GM19324 (cell line): ENCODE data around the gene RGS19.
"Not testable (repeated sequence)": the region's sequence is repeated elsewhere in the genome, so short reads cannot be mapped to it uniquely, and the experiment has no call there.

Experiments used
- ATAC-seq: cut with Tn5 transposase; IDR thresholded peaks from one replicate; pipeline ENCODE4 v1.9.1; 2021; ENCODE audit warnings: mild to moderate bottlenecking, moderate library complexity; ENCODE audit not compliant: unreplicated experiment, low FRiP score

RGS19 gene

DNA sequence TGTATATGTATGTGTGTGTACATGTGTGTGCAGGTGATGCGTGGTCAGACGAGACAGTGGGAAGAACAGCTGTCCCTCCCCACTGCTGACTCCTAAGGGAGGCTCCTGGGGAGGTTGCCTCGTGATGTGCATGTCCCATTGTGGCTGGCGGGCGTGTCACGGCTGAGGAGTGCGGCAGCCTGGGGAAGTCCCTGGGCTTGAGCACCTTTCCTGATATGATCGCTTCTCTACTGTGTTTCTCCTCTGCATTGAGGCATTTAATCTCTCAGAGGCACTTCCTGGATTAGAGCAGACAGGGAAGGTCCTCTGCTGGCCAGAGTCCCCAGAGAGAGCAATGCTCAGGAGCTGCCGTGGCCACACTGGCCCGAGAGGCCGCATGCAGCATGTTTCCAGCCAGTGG lies 16.6 kb upstream of the RGS19 start:
- ATAC-seq = no peak

DNA sequence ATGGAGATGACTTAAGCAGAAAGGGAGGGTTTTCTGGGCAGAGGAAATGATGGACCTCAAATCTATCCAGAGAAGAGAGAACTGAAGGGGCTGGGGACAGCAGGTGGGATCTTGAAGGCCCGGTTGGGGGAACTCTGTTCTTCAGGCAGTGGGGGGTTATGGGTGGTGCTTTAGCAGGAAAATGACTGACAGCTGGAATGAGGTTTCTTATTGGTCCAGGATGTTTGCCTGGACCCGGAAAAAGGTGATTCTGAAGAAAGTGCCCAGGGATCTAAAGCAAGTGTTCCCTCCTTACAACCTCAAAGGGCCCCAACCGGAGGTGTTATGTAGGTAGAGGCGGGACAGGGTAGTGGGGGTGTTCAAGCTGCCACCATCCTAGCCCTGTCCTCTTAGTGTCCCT lies 16.1 kb upstream of the RGS19 start:
- ATAC-seq = no peak

DNA sequence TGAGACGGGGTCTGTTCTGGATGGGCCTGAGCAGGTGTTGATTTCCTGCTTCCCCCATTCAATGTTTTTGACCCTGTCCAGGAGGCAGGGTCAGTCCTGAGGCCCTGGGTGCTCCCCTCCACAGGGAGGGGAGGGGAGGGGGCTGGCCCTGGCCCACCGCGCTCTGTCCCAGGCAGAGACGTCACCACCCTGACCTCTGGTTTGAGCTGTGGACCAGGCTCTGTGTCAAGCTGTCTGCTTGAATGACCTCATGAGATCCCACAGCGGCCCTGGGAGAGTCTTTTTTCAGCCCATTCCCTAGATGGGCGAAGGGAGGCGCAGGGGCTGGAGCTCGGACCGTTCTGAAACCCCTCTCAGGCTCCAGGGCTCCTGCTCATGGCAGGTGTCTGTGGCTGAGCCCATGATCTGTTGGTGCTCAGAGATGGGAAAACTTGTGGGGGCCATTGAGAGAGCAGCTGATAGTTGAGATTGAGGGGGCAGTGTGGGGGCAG lies 13.7 kb upstream of the RGS19 start:
- ATAC-seq = no peak

DNA sequence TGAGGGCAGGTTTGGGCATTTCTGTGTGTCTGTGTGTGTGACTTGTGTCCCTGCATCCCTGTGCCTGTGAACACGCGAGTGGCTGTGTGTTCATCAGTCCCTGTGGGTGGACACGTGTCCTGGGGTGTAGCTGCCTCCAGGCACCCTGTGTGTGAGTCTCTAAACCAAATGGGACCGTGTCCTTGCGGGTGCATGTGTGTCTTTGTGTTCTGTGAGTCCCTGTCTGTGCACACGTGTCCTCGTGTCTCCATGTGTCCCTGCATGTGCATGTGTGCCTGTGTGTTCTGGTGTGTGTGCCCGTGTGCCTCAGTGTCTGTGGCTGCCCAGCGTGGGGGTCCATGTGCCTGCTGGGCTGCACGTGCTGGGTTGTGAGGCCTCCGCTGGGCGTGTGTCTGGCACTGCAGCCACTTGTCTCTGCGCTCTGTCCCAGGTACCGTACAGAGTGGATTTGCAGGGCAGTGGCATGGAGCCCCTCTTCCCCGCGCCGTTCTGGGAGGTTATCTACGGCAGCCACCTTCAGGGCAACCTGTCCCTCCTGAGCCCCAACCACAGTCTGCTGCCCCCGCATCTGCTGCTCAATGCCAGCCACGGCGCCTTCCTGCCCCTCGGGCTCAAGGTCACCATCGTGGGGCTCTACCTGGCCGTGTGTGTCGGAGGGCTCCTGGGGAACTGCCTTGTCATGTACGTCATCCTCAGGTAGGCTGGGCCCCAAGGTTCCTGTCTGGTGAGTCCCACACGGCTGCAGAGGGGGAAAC lies 13.1 kb upstream of the RGS19 start:
- no peak for ATAC-seq

DNA sequence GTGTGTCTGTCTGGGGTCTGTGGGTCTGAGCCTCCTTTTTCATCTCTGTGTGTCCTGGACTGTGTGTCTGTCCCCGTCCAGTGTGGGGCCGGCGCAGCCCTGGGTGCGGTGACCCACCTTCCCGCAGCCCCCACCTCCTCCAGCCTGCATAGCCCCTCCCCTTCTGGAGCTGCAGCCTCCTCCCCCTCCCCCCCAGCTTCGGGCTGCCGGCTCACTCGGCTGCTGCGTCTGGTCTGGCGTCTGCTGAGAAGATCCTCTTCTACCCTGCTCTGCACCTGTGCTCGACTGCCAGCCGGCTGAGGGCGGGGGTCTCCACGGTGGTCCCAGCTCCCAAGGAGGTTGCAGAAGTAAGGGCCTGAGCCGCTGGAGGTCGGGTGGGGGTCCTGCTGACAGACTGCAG lies 12.5 kb upstream of the RGS19 start:
- ATAC-seq = no peak

DNA sequence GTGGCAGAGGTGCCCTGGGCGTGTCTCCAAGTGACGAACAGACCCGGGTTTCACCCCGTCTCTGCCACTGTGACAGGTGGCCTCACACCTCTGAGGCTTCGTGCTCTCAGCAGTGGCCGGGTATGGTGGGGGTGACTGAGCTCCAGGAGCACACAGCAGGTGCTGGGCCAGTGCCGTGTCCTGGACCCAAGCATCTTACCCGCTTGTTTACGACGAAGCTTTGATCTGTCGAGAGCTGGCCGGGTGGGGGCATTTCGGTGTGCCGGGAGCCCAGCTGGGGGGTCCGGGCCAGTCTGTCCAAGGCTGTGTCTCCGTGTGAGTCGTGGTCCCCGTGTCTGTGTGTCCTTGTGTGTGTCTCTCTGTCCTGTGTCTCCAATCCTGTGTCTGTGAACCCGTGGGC lies 12.0 kb upstream of the RGS19 start:
- ATAC-seq = no peak

DNA sequence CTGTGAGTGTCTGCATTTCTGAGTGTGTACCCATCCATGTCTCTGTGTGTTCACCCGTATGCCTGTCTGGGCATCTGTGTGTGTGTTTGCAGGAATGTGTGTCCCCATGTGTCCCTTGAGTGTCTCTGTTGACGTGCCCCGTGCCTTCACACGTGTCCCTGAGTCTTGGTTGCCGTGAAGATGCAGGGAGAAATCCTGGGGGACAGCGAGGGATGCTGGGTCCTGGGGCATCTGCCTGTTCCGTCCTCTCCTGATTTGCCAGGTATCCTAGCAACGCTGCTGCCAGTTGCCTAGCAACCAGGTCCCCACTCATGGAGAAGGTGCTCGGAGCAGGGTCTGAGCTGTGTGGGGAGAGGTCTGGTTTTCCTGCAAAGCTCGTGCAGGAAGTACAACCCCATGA lies 10.8 kb upstream of the RGS19 start:
- no peak for ATAC-seq

- not testable (repeated sequence) for ATAC-seq
These were observed 9.3 kb upstream of the RGS19 start for GRCh38 chr20:64088586-64088985.

GRCh38 chr20:64087226-64087825 lies 8.0 kb upstream of the RGS19 start:
- ATAC-seq = not testable (repeated sequence)

- ATAC-seq = no peak
These were observed 7.5 kb upstream of the RGS19 start for GRCh38 chr20:64086801-64087200.

- ATAC-seq = no peak
These were observed 5.4 kb upstream of the RGS19 start for GRCh38 chr20:64084685-64085152.

DNA sequence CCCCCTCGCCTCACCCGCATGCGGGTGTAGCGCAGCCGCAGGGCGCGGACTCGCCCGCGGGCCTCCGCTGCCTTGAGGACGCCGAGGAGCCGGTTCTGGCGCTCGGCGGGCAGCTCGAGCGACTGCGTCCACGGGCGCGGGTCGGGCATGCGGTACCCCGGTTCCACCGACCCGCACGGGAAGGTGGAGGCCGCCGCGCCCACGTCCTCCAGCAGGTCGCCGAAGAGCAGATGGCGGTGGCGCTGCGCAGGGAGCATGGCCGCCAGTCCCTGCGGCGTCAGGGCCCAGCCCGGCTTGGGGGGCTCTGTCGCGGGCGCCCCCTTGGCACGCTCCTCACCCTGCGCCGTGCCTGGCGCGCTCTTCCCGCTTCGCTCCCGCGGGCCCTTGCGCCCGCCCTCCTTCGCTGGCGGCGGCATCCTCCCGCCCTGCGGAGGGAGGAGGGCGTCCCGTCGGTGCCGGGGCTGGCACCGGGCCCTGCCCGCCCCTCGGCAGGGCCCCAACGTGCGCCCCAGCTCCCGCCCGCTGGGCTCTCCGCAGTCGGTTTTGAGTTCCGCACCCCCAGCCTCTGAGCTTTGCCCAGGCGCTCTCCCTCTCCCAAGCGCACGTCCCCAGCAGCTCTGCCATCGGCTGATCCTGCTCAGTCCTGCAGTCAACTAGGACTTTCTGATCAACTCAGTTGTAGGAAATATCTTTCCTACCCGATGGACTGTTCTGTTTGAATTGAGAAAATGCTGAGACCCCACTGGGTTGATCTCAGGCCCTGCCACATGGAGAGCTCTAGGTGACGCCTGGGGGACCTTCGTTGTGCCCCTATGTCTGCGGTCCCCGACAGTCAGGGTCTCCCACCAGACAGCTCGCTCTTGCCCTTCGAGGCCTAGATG lies 4.7 kb upstream of the RGS19 start, which contains the start of gene LKAAEAR1:
TSS of gene LKAAEAR1 (minus strand) at position 595 of the 881 bp plus-strand sequence. CDS start at position 416, 179 bp downstream.
- ATAC-seq = no peak

DNA sequence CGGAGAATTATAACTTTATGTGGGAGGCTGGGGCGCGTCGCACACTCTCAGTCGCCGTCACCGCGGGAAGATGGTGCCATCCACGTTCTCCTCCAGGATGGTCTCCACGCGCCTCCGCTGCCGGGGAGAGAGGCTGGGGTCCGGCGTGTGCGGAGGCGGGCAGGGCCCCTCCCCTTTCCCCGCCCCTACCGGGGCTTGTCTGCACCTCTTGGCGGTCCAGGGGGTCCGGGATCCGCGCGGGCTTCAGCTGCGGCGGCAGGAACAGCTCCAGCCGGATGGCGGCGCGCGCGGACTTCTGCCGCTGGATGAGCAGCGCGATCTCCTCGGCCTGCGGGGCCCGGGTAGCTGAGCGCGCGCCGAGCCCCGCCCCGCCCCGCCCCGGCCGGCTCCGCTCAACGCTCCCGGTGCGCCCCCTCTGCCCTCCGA lies 4.1 kb upstream of the RGS19 start:
- no peak for ATAC-seq

GRCh38 chr20:64082820-64083377 lies 3.6 kb upstream of the RGS19 start:
- no peak for ATAC-seq

DNA sequence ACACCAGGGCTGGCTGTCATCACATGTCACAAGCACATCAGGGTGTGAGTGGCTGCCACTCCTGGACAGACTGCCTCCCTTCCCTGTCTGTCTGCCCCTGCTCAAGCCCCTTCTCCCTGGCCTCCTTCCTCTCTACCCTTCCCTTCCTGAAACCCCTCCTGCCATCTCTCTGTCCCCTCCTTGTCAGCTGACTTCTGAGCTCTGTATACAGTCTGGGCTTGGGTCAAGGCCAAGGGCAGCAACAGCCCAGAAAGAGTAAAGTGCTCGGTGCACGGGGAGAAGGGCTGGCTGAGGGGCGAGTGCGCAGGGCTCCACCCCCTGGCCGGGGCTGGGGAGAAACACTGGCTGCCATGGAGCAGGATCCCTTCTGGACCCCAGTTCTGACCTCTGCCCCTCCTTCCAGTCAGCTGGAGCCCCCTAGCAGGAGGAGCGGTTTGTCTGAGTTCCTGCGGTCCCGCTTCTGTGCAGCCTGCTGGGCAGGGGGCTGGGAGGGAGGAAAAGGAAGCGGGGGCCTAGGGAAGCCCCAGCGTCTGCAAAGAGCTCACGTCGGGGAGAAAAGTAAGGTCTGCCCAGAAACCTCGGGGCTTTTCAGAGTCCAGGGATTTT lies 2.9 kb upstream of the RGS19 start:
- ATAC-seq = no peak

DNA sequence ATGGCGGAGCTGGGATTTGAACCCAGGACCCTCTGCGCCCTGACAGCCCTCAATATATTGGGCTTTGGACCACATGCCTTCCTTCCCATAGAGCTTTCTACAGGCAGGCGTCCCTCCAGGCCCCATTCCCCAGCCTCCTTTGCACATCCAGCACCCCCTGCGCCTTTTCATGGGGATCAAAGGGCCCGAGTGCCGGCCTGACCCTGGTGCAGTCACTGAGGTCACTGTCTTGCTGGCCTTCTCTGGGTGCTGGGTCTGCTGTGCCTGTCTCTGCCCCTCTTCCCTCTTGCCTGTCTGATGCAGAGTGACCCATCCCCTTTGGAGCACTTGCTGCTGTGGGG lies 2.3 kb upstream of the RGS19 start:
- ATAC-seq = no peak

DNA sequence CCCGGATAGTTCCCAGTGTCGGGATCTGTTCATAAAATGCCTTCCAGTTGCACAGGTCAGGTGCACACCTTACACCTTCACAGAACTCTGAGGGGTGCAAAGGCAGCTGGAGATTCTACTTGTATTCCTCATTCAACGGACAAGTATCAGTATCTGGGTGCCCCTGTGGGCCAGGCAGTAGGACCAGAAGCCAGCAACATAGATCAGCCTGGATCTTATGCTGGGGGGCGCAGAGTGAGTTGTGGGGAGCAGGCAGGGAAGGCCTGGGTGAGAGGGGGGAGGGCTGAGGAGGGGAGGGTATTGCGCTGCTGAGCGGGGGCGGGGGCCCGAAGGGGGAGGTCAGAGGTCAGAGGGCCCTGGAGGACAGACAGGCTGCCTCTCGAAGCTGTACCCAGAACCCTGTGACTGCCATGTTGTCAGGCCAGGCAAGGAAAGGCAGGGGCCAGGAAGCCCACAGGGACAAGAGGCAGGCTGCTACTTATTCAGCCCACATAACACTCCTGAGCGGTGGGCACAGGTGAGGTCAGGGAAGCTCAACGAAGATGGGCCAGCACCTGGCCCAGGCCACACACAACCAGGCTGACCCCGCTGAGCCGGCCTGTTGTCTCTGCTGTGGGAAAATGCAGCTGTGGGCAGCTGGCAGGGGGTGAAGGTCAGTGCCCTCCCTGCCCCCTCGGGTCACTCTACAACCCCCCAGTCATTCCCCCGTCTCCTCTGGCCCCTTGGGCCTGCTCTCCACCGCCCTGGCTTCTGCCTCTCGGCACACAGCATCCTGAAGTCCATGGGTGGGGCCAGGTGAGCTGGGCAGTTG lies 1.7 kb upstream of the RGS19 start:
- ATAC-seq = no peak

DNA sequence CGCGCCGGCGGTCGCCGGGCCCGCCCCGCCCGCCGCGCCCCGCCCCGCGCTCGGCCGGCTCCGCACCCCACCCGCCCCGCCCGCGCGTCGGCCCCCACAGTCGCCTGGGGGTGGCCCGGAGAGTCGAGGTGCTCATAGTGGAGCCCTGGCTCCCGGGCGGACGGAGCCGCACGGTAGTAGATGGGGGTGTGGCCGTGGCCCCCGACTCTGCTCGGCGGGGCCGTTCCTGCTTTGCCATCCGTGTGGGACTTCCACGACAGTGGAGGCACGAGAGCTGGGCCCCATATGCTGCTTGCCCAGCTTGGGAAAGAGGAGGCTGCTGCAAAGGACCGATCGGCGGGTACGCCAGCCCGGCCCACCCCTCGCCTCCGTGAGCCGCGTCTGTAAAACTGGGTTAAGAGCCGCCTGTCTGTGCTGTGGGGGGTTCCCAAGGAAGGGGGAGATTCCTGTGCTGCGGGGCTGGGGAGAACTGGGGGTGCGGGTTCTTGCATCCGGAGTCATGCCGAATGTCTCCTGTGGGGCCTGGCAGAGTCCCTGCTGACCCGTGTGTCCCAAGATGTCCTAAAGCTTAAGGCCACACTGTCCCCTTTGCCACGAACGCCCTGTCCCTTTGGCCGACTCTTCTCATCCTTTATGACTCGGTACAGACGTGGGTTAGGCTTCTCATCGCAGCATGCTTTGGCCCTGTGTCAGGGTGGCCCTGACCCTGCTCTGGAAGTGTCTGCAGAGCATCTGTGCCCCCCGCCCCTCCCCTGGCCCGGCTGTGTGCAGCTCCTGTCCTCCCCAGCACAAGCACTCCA lies 895 bp upstream of the RGS19 start, which contains the start of gene OPRL1:
TSS of gene OPRL1 (plus strand) at position 70 of the 800 bp plus-strand sequence. CDS start 12,639 bp downstream, outside the sequence.
- ATAC-seq = no peak

DNA sequence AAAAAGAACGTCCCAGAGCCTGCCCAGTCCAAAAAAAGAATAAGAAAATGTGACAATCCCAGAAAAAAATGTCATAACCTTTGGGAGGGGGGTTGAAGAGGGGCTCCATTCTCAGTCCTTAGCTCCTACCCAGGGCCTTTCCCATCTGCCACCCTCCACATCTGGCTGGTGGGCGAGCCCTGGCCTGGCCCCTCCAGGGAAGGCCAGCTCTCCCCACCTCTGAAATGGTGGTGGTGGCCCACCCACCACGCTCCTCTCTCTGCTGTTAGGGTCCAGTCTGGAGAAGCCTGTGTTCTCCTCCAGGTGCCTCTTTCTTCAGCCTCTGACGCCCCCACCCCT lies 415 bp downstream of the RGS19 start:
- ATAC-seq = no peak
